Ovary (tissue), 9 donors: ENCODE results near the gene LOXL1. TPM values are rescaled to one million over a fixed set of nuclear protein-coding genes. Genes with fewer than 3 reads are reported as not detected.

ENCODE experiments used
- DNase-seq, 5 donors: peaks; one replicate each; pipeline ENCODE4 v3.0.0-alpha.2; 2019 to 2020
- H3K27ac ChIP-seq, 2 donors: fragments of 200-600 bp; one replicate each; pipeline versions ENCODE4 v1.5.1 to v1.8.0; 2019 to 2022
- H3K27me3 ChIP-seq: fragments of 200-600 bp; one replicate; pipeline ENCODE4 v1.8.0; 2022
- H3K36me3 ChIP-seq: fragments of 200-600 bp; sonication (generic); one replicate; pipeline ENCODE4 v1.5.1; 2019
- H3K4me1 ChIP-seq: one replicate; pipeline ENCODE4 v1.8.1; 2013; ENCODE audit warnings: mild to moderate bottlenecking, moderate library complexity; ENCODE audit not compliant: insufficient read depth
- H3K4me3 ChIP-seq: fragments of 200-600 bp; sonication (generic); one replicate; pipeline ENCODE4 v1.5.1; 2017
- H3K9me3 ChIP-seq, 2 donors: fragments of 200-600 bp in 1 of 2; sonication (generic) in 1 of 2; one replicate each; pipeline versions ENCODE4 v1.5.1 to v1.8.1; 2013 to 2019; ENCODE audit warnings: mild to moderate bottlenecking in 1 of 2, moderate library complexity in 1 of 2
- EP300 ChIP-seq: sonication (generic); formaldehyde crosslinking; IDR thresholded peaks from one replicate; pipeline ENCODE4 v1.6.1; 2017; ENCODE audit warnings: antibody characterized with exemption
- POLR2A ChIP-seq: fragments of 450-650 bp; IDR thresholded peaks from one replicate; pipeline ENCODE4 v1.6.1; 2017; ENCODE audit warnings: antibody characterized with exemption, mild to moderate bottlenecking, moderate library complexity
- WGBS, 3 donors: extraction: QIAGEN DNeasy Blood & Tissue Kit in 1 of 3; methylation state at CpG; one replicate each; pipeline versions ENCODE4 v1.1.5 to v1.1.7; 2013 to 2017; 5-methylcytosine and 5-hydroxymethylcytosine counted together
- intact Hi-C, 4 donors: fragments of 100-400 bp; cut with DNase I; formaldehyde crosslinking; loops; one replicate each; pipeline versions ENCODE4 v1.11.0 to v1.15.1; 2022 to 2023
- polyA plus RNA-seq, 2 donors: library from polyadenylated mRNA; stranded (reverse); fragments of 200-250 nt in 1 of 2; fragments of 350-450 nt in 1 of 2; fragmentation: Illumina TruSeq in 1 of 2; extraction: RNeasy Lipid Tissue Mini Kit (QIAGEN cat#74804) in 1 of 2; gene quantifications; one replicate each; pipeline ENCODE4 v1.2.3, GENCODE V29; 2013 to 2014
- total RNA-seq, 7 donors: library from RNA; depleted of rRNA in 2 of 7; stranded (reverse); fragments of >200 nt in 2 of 7; fragmentation: NEBNext Ultra II Directional in 3 of 7; extraction: Animal tissue kit (Norgen Biotek cat#: 25700) in 3 of 7; gene quantifications; one replicate each; pipeline versions ENCODE4 v1.1.0 to v1.2.4, GENCODE V29; 2016 to 2023
- TF ChIP-seq, protein P1 (sequence below), 3 donors: fragments of 450-650 bp in 2 of 3; fragments of 200-600 bp in 1 of 3; IDR thresholded peaks; one replicate each; pipeline versions ENCODE4 v1.5.1 to v1.8.0; 2016 to 2022; ENCODE audit warnings: antibody characterized with exemption in 3 of 3, mild to moderate bottlenecking in 1 of 3
- donor health status: DM: no; HTN: no; CAD: no; lungs with moderate emphysema.
- donor health status: DM: no; HTN: no; CAD: no.
- donor health status: Bipolar disorder and iron deficiency.
- donor health status: DM: yes; HTN: yes; CAD: no.
- donor health status: DM: no; HTN: no; CAD: no.
- donor health status: DM: yes; HTN: yes; CAD: no.

LOXL1 gene
- total and polyA plus RNA-seq, 9 donors = 10.1 to 33.8 (median 17.7) TPM

DNA sequence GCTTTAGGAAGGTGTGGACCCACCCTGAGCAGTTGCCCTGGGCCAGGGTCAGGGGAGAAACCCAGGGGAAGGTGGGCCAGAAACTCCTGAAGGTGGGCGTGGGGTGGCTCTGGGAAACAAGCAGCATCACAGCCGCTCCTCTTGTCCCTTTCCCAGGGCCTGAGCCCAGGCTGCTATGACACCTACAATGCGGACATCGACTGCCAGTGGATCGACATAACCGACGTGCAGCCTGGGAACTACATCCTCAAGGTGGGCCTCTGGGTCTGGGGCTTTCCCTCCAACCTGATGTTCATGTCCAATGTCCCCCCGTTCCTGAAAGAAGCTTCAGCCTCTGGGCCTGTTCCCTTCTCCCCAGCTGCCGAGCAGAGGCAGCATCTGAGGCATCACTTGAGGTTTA is 21.4 kb downstream of the LOXL1 start:
- no peak overlapping the region for H3K4me3 ChIP-seq
- TF ChIP-seq EP300 = no peak
- TF ChIP-seq, protein P1, sequence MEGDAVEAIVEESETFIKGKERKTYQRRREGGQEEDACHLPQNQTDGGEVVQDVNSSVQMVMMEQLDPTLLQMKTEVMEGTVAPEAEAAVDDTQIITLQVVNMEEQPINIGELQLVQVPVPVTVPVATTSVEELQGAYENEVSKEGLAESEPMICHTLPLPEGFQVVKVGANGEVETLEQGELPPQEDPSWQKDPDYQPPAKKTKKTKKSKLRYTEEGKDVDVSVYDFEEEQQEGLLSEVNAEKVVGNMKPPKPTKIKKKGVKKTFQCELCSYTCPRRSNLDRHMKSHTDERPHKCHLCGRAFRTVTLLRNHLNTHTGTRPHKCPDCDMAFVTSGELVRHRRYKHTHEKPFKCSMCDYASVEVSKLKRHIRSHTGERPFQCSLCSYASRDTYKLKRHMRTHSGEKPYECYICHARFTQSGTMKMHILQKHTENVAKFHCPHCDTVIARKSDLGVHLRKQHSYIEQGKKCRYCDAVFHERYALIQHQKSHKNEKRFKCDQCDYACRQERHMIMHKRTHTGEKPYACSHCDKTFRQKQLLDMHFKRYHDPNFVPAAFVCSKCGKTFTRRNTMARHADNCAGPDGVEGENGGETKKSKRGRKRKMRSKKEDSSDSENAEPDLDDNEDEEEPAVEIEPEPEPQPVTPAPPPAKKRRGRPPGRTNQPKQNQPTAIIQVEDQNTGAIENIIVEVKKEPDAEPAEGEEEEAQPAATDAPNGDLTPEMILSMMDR (IDR thresholded peaks at IDR 0.05) = no peak
- no peak for TF ChIP-seq POLR2A
- H3K4me1 ChIP-seq = peaks cover 15% of the 10 kb centered on the region
- H3K36me3 ChIP-seq = no peaks in the 10 kb centered on the region
- intact Hi-C loops = no loop called here
- no peaks in the 10 kb centered on the region for H3K9me3 ChIP-seq
- no peaks in the 10 kb centered on the region for H3K27me3 ChIP-seq
- no peak overlapping the region for H3K27ac ChIP-seq
- peak in 1 of 5 donors; percentile 35 for DNase-seq
- 94 to 98% (median 95%) methylated on average over 9 of the region's 9 CpGs for WGBS, 3 donors

DNA sequence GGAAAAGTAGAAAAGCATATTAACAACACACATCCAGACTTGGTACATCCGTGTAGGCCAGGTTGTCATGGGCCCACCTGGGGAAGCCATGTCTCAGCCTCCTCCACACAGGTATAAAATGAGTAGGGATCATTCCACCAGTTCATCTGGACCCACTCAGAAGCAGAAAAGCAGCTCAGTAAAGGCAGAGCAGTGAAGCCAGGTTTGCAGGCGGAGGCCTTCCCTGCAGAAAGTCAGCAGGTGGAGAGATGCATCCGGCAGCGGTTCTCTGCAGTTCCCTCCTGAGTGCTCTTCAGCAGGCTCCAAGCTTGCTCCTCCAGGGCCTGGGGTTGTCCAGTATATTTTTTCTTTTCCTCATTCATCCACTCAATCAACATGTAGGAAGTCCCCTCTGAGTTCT is 22.1 kb downstream of the LOXL1 start:
- DNase-seq = peak in 1 of 5 donors; percentile 18
- H3K9me3 ChIP-seq = no peaks in the 10 kb centered on the region
- peaks cover 16% of the 10 kb centered on the region for H3K4me1 ChIP-seq
- TF ChIP-seq POLR2A = no peak
- TF ChIP-seq, protein P1 (IDR thresholded peaks at IDR 0.05) = no peak
- TF ChIP-seq EP300 = no peak
- intact Hi-C loops = no loop called here
- H3K36me3 ChIP-seq = no peaks in the 10 kb centered on the region
- H3K27ac ChIP-seq = no peak overlapping the region
- no peaks in the 10 kb centered on the region for H3K27me3 ChIP-seq
- no peak overlapping the region for H3K4me3 ChIP-seq
- 92 to 96% (median 92%) methylated on average over 4 of the region's 4 CpGs for WGBS, 3 donors

DNA sequence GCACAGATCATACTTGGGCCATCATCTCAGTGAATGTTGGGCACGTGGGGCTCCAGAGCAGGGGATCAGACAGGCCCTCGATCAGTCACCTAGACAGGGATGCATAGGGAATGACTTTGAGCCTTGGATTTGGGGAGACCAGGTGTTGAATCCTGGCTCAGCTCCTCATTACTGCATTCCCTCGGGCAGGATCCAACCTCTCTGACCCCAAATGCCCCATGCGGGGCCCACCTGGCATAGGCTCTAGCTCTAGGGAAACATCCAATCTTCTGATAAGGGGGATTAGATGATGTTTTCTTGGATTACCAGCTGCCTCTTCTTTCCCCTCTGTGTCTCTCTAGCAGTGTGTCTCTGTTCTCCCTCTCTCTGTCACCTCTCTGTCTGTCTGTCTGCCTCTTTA is 22.7 kb downstream of the LOXL1 start:
- TF ChIP-seq POLR2A = no peak
- TF ChIP-seq, protein P1 (IDR thresholded peaks at IDR 0.05) = no peak
- TF ChIP-seq EP300 = no peak
- H3K4me1 ChIP-seq = peaks cover 16% of the 10 kb centered on the region
- 75 to 82% (median 82%) methylated on average over 4 of the region's 4 CpGs for WGBS, 3 donors

DNA sequence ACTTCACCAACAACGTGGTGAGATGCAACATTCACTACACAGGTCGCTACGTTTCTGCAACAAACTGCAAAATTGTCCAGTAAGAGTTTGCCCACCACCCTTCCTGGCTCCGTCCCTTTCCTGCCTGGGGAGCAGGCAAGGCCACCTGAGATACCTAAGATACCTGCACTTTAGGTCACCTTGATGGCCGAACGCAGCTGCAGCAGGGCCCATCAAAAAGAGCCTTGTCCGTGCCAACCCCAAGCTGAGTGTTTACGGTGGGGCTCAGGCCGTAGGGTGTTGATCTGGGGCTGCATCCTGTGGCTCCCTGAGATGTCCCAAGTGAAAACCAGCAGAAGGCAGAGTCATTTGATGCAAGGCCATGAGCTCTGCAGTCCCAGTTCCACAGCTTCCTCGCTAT is 23.2 kb downstream of the LOXL1 start:
- no peaks in the 10 kb centered on the region for H3K9me3 ChIP-seq
- no peak overlapping the region for H3K27ac ChIP-seq
- no peak for DNase-seq
- H3K4me3 ChIP-seq = no peak overlapping the region
- WGBS, 3 donors = 90 to 96% (median 93%) methylated on average over 10 of the region's 10 CpGs
- peaks cover 12% of the 10 kb centered on the region for H3K4me1 ChIP-seq
- no peaks in the 10 kb centered on the region for H3K27me3 ChIP-seq
- TF ChIP-seq, protein P1 (IDR thresholded peaks at IDR 0.05) = no peak
- TF ChIP-seq EP300 (no peak), POLR2A (no peak)
- intact Hi-C loops = no loop called here
- H3K36me3 ChIP-seq = no peaks in the 10 kb centered on the region

More for the DNA sequence above, 22.7 kb downstream of the LOXL1 start:
- peak in 1 of 5 donors; percentile 28 for DNase-seq
- Histone ChIP-seq H3K27me3 (no peaks in the 10 kb centered on the region), H3K4me3 (no peak overlapping the region), H3K9me3 (no peaks in the 10 kb centered on the region), H3K27ac (no peak overlapping the region), H3K36me3 (no peaks in the 10 kb centered on the region)
- intact Hi-C loops = no loop called here
